Neural progenitor cell (in vitro differentiated cells): ENCODE data around the gene TPCN2. TPM values are rescaled to one million over a fixed set of nuclear protein-coding genes. Genes with fewer than 3 reads are reported as not detected.

Source experiments
- DNase-seq: peaks from one replicate; pipeline ENCODE4 v3.0.0-alpha.2; 2016; ENCODE audit warnings: low spot score
- H2AFZ ChIP-seq: fragments of 200-600 bp; sonication (generic); replicated peaks from 2 replicates; pipeline ENCODE4 v1.6.1; 2016; ENCODE audit warnings: antibody characterized with exemption
- H3F3A ChIP-seq: fragments of 200-600 bp; sonication (generic); 2 replicates; pipeline ENCODE4 v1.6.1; 2016; ENCODE audit warnings: antibody characterized with exemption, low read depth
- H3K27ac ChIP-seq: fragments of 200-600 bp; sonication (generic); 2 replicates; pipeline ENCODE4 v1.5.1; 2016; ENCODE audit warnings: mild to moderate bottlenecking
- H3K27me3 ChIP-seq: fragments of 200-600 bp; sonication (generic); 2 replicates; pipeline ENCODE4 v1.6.1; 2016; ENCODE audit warnings: mild to moderate bottlenecking, moderate library complexity
- H3K36me3 ChIP-seq: fragments of 200-600 bp; sonication (generic); 2 replicates; pipeline ENCODE4 v1.5.1; 2016
- H3K4me1 ChIP-seq: fragments of 200-600 bp; sonication (generic); 2 replicates; pipeline ENCODE4 v1.6.1; 2016; ENCODE audit warnings: mixed run types
- H3K4me2 ChIP-seq: fragments of 200-600 bp; sonication (generic); 2 replicates; pipeline ENCODE4 v1.6.1; 2016
- H3K4me3 ChIP-seq: fragments of 200-600 bp; sonication (generic); 2 replicates; pipeline ENCODE4 v1.5.1; 2016
- H3K79me2 ChIP-seq: fragments of 200-600 bp; sonication (generic); 2 replicates; pipeline ENCODE4 v1.6.1; 2016; ENCODE audit warnings: low read depth
- H3K9ac ChIP-seq: fragments of 200-600 bp; sonication (generic); 2 replicates; pipeline ENCODE4 v1.6.1; 2016
- H3K9me3 ChIP-seq: fragments of 200-600 bp; sonication (generic); 2 replicates; pipeline ENCODE4 v1.5.1; 2016; ENCODE audit warnings: low read depth
- H4K20me1 ChIP-seq: fragments of 200-600 bp; sonication (generic); 2 replicates; pipeline ENCODE4 v1.6.1; 2016; ENCODE audit warnings: low read depth
- H3K27ac Mint-ChIP-seq: 3 replicates; pipeline ENCODE4 v1.8.0; 2021; ENCODE audit warnings: mixed read lengths
- H3K27me3 Mint-ChIP-seq: 2 replicates; pipeline ENCODE4 v1.8.0; 2022; ENCODE audit warnings: low read depth, mild to moderate bottlenecking, inconsistent platforms, moderate library complexity, mixed read lengths; ENCODE audit not compliant: insufficient read depth
- H3K36me3 Mint-ChIP-seq: 3 replicates; pipeline ENCODE4 v1.8.0; 2021; ENCODE audit warnings: mixed read lengths
- H3K4me1 Mint-ChIP-seq: 3 replicates; pipeline ENCODE4 v1.8.0; 2021; ENCODE audit warnings: mixed read lengths
- H3K4me3 Mint-ChIP-seq: 3 replicates; pipeline ENCODE4 v1.8.0; 2021; ENCODE audit warnings: mild to moderate bottlenecking, moderate library complexity, mixed read lengths
- H3K9me3 Mint-ChIP-seq: 3 replicates; pipeline ENCODE4 v1.8.0; 2020; ENCODE audit warnings: mixed read lengths
- CTCF ChIP-seq: fragments of 200-600 bp; sonication (generic); IDR thresholded peaks from 2 replicates; pipeline ENCODE4 v1.5.1; 2017; ENCODE audit warnings: antibody characterized with exemption, mild to moderate bottlenecking
- EZH2 ChIP-seq: fragments of 200-600 bp; sonication (generic); IDR thresholded peaks from 2 replicates; pipeline ENCODE4 v1.6.1; 2017; ENCODE audit warnings: antibody characterized with exemption, mild to moderate bottlenecking, moderate library complexity
- EZH2phosphoT487 ChIP-seq: fragments of 200-600 bp; sonication (generic); IDR thresholded peaks from 2 replicates; pipeline ENCODE4 v1.6.1; 2017; ENCODE audit warnings: antibody characterized with exemption
- total RNA-seq: library from RNA; depleted of rRNA; stranded (reverse); fragments of >200 nt; gene quantifications from 2 replicates; pipeline ENCODE4 v1.2.3, GENCODE V29; 2015; ENCODE audit warnings: low replicate concordance

TPCN2 gene
- total RNA-seq, 1 donor from 2014 or later, result 7.2 TPM

GRCh38 chr11:69008737-69009440 is 39.8 kb upstream of the TPCN2 start:
- Histone ChIP-seq H3K36me3 (no peaks in the 10 kb centered on the region), H3F3A (peaks cover 16% of the 10 kb centered on the region), H3K4me1 (peaks cover 31% of the 10 kb centered on the region), H3K79me2 (no peaks in the 10 kb centered on the region), H2AFZ (no peak overlapping the region), H4K20me1 (no peaks in the 10 kb centered on the region), H3K4me3 (no peak overlapping the region), H3K9me3 (no peaks in the 10 kb centered on the region), H3K27ac (no peak overlapping the region), H3K9ac (no peak overlapping the region), H3K4me2 (no peak overlapping the region), H3K27me3 (peaks cover 9% of the 10 kb centered on the region)
- TF ChIP-seq EZH2, result no peak
- TF ChIP-seq CTCF, result no peak
- TF ChIP-seq EZH2phosphoT487, result no peak
- Mint-ChIP-seq H3K4me3 (no peak overlapping the region), H3K27me3 (peaks cover 9% of the 10 kb centered on the region), H3K9me3 (no peaks in the 10 kb centered on the region), H3K4me1 (peaks cover 41% of the 10 kb centered on the region), H3K36me3 (no peaks in the 10 kb centered on the region), H3K27ac (no peak overlapping the region)
- DNase-seq, result no peak

GRCh38 chr11:69009441-69010211 is 39.1 kb upstream of the TPCN2 start:
- DNase-seq, result no peak
- peaks cover 8% of the 10 kb centered on the region for H3K27me3 Mint-ChIP-seq
- Histone ChIP-seq H3K27ac (no peak overlapping the region), H2AFZ (no peak overlapping the region), H3K4me2 (no peak overlapping the region), H3K79me2 (no peaks in the 10 kb centered on the region), H3K9ac (no peak overlapping the region), H3K36me3 (no peaks in the 10 kb centered on the region), H4K20me1 (no peaks in the 10 kb centered on the region), H3K27me3 (peaks cover 9% of the 10 kb centered on the region), H3K9me3 (no peaks in the 10 kb centered on the region), H3K4me1 (peaks cover 38% of the 10 kb centered on the region), H3F3A (peaks cover 22% of the 10 kb centered on the region), H3K4me3 (no peak overlapping the region)
- peak overlapping the region; percentile 37 for H3K27ac Mint-ChIP-seq
- no peak overlapping the region for H3K4me3 Mint-ChIP-seq
- peaks cover 48% of the 10 kb centered on the region for H3K4me1 Mint-ChIP-seq
- TF ChIP-seq EZH2, result no peak
- TF ChIP-seq CTCF, result no peak
- TF ChIP-seq EZH2phosphoT487, result no peak
- no peaks in the 10 kb centered on the region for H3K36me3 Mint-ChIP-seq
- no peaks in the 10 kb centered on the region for H3K9me3 Mint-ChIP-seq

- no peak overlapping the region for H3K9ac ChIP-seq
- TF ChIP-seq EZH2phosphoT487, result no peak
- no peaks in the 10 kb centered on the region for H3K36me3 ChIP-seq
- H3K4me2 ChIP-seq, result peak overlapping the region; percentile 77
- H3K27ac Mint-ChIP-seq, result peak overlapping the region; percentile 37
- no peak overlapping the region for H3K27ac ChIP-seq
- no peak for DNase-seq
- H3K27me3 ChIP-seq, result peaks cover 9% of the 10 kb centered on the region
- H3K9me3 ChIP-seq, result no peaks in the 10 kb centered on the region
- no peak overlapping the region for H3K4me3 Mint-ChIP-seq
- peaks cover 23% of the 10 kb centered on the region for H3F3A ChIP-seq
- H2AFZ ChIP-seq, result peak overlapping the region; percentile 70
- peaks cover 47% of the 10 kb centered on the region for H3K4me1 Mint-ChIP-seq
- H4K20me1 ChIP-seq, result no peaks in the 10 kb centered on the region
- H3K36me3 Mint-ChIP-seq, result no peaks in the 10 kb centered on the region
- no peaks in the 10 kb centered on the region for H3K79me2 ChIP-seq
- peaks cover 7% of the 10 kb centered on the region for H3K27me3 Mint-ChIP-seq
- peaks cover 39% of the 10 kb centered on the region for H3K4me1 ChIP-seq
- H3K9me3 Mint-ChIP-seq, result no peaks in the 10 kb centered on the region
- peak overlapping the region; percentile 23 for H3K4me3 ChIP-seq
Measured at GRCh38 chr11:69010361-69010891, 38.3 kb upstream of the TPCN2 start.
